Endodermal cell (in vitro differentiated cells): ENCODE data around the gene RBP4. TPM values are rescaled to one million over a fixed set of nuclear protein-coding genes. Genes with fewer than 3 reads are reported as not detected.

ENCODE experiments used
- DNase-seq: peaks from one replicate; pipeline ENCODE4 v3.0.0-alpha.2; 2017
- H3K27ac ChIP-seq: 2 replicates; pipeline ENCODE4 v1.5.1; 2013; ENCODE audit warnings: mild to moderate bottlenecking, low read depth, low read length, moderate library complexity
- H3K27me3 ChIP-seq: 2 replicates; pipeline ENCODE4 v1.6.1; 2013; ENCODE audit warnings: mild to moderate bottlenecking, low read length, moderate library complexity; ENCODE audit not compliant: insufficient read depth, control insufficient read depth, poor library complexity, severe bottlenecking
- H3K36me3 ChIP-seq: 2 replicates; pipeline ENCODE4 v1.7.0; 2013; ENCODE audit warnings: mild to moderate bottlenecking, low read length, moderate library complexity; ENCODE audit not compliant: control insufficient read depth, insufficient read depth
- H3K4me1 ChIP-seq: one replicate; pipeline ENCODE4 v1.7.0; 2013; ENCODE audit warnings: low read length; ENCODE audit not compliant: control insufficient read depth, insufficient read depth
- H3K4me3 ChIP-seq: 2 replicates; pipeline ENCODE4 v1.5.1; 2013; ENCODE audit warnings: mild to moderate bottlenecking, low read length, moderate library complexity
- H3K9ac ChIP-seq: 2 replicates; pipeline ENCODE4 v1.6.1; 2013; ENCODE audit warnings: mild to moderate bottlenecking, low read length, moderate library complexity; ENCODE audit not compliant: poor library complexity, severe bottlenecking; ENCODE audit errors: extremely low read depth
- H3K9me3 ChIP-seq: 2 replicates; pipeline ENCODE4 v1.6.1; 2013; ENCODE audit warnings: mild to moderate bottlenecking, low read length, moderate library complexity; ENCODE audit not compliant: control insufficient read depth
- H3K27ac Mint-ChIP-seq: 2 replicates; pipeline ENCODE4 v1.8.0; 2020; ENCODE audit warnings: mixed read lengths
- H3K27me3 Mint-ChIP-seq: 2 replicates; pipeline ENCODE4 v1.8.0; 2021; ENCODE audit warnings: mild to moderate bottlenecking, mixed read lengths; ENCODE audit not compliant: insufficient read depth
- H3K36me3 Mint-ChIP-seq: 2 replicates; pipeline ENCODE4 v1.8.0; 2020; ENCODE audit warnings: low read depth, mixed read lengths
- H3K4me1 Mint-ChIP-seq: 2 replicates; pipeline ENCODE4 v1.8.0; 2020; ENCODE audit warnings: mixed read lengths
- H3K4me3 Mint-ChIP-seq: 2 replicates; pipeline ENCODE4 v1.8.0; 2020; ENCODE audit warnings: mild to moderate bottlenecking, moderate library complexity, mixed read lengths
- H3K9me3 Mint-ChIP-seq: 2 replicates; pipeline ENCODE4 v1.8.0; 2020; ENCODE audit warnings: mild to moderate bottlenecking, mixed read lengths
- WGBS, 2 experiments: methylation state at CpG; one replicate each; pipeline versions ENCODE4 v1.1.5 to v1.1.7; 2013; ENCODE audit warnings: missing lambda C conversion rate in 2 of 2, mixed read lengths in 1 of 2; ENCODE audit not compliant: insufficient coverage in 1 of 2, insufficient read length in 1 of 2; 5-methylcytosine and 5-hydroxymethylcytosine counted together
- total RNA-seq, 2 donors: library from RNA; stranded (reverse); fragmentation: NEBNext Ultra II Directional in 1 of 2; extraction: Animal tissue kit (Norgen Biotek cat#: 25700) in 1 of 2; gene quantifications; 2 replicates in 1 of 2; 3 replicates in 1 of 2; pipeline ENCODE4 v1.2.1, GENCODE V29; 2021
- TF ChIP-seq, protein P1 (sequence below): fragments of 200-600 bp; sonication (generic); conservative IDR thresholded peaks from 2 replicates; pipeline ENCODE4 v1.5.0; 2021; ENCODE audit warnings: antibody characterized with exemption, mild to moderate bottlenecking

Gene RBP4
- total RNA-seq, 2 donors from 2014 or later = 0.82 to 0.86 TPM

DNA sequence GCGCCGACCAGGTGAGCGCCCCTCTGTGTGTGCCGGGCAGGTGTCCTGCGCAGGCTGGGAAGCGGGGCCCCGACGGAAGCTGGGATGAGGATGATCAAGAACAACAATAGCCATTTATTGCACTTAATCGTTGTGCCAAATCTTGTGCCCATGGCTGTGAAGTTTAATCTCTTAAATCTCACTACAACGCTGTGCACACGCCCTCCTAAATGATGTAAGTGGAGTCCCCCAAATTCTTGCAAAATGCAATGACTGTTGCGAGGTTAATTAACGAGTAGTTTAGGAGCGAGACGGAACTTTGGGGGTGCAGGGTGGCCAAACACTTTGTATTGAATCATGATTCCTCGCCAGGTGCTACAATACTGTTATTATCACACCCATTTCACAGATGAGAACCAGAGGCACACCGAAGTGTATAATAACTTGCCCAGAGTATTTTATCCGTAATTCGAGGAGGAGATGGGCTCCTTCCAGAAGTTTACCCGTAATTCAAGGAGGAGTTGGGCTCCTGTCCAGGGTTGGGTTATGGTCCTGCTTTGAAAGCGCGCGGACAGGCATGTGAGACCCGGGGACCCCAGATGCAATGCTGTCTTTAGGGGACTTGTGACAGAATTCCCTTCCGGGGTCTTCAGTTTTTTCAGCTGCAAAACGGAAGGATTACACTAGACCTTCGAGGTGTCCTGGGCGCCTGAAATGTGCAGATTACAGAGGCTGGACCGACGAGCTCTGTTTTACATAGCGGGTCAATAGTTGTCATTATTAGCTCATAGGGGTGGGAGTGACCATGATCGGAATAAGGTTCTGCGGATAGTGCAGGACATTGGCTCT, 33.5 kb downstream of the RBP4 start:
- no peaks in the 10 kb centered on the region for H3K9me3 ChIP-seq
- H3K27ac ChIP-seq = no peak overlapping the region
- TF ChIP-seq, protein P1, sequence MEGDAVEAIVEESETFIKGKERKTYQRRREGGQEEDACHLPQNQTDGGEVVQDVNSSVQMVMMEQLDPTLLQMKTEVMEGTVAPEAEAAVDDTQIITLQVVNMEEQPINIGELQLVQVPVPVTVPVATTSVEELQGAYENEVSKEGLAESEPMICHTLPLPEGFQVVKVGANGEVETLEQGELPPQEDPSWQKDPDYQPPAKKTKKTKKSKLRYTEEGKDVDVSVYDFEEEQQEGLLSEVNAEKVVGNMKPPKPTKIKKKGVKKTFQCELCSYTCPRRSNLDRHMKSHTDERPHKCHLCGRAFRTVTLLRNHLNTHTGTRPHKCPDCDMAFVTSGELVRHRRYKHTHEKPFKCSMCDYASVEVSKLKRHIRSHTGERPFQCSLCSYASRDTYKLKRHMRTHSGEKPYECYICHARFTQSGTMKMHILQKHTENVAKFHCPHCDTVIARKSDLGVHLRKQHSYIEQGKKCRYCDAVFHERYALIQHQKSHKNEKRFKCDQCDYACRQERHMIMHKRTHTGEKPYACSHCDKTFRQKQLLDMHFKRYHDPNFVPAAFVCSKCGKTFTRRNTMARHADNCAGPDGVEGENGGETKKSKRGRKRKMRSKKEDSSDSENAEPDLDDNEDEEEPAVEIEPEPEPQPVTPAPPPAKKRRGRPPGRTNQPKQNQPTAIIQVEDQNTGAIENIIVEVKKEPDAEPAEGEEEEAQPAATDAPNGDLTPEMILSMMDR = no peak
- Mint-ChIP-seq H3K4me3 (peak overlapping the region; percentile 58), H3K9me3 (no peaks in the 10 kb centered on the region), H3K27me3 (peaks cover 88% of the 10 kb centered on the region), H3K36me3 (no peaks in the 10 kb centered on the region), H3K4me1 (peaks cover 21% of the 10 kb centered on the region), H3K27ac (no peak overlapping the region)
- H3K27me3 ChIP-seq = peaks cover 76% of the 10 kb centered on the region
- WGBS, 2 experiments = 30 to 44% methylated on average over 18 to 33 of the region's 33 CpGs
- no peak for DNase-seq
- H3K36me3 ChIP-seq = no peaks in the 10 kb centered on the region
- peak overlapping the region; percentile 71 for H3K4me3 ChIP-seq
- no peak overlapping the region for H3K9ac ChIP-seq
- no peaks in the 10 kb centered on the region for H3K4me1 ChIP-seq

DNA sequence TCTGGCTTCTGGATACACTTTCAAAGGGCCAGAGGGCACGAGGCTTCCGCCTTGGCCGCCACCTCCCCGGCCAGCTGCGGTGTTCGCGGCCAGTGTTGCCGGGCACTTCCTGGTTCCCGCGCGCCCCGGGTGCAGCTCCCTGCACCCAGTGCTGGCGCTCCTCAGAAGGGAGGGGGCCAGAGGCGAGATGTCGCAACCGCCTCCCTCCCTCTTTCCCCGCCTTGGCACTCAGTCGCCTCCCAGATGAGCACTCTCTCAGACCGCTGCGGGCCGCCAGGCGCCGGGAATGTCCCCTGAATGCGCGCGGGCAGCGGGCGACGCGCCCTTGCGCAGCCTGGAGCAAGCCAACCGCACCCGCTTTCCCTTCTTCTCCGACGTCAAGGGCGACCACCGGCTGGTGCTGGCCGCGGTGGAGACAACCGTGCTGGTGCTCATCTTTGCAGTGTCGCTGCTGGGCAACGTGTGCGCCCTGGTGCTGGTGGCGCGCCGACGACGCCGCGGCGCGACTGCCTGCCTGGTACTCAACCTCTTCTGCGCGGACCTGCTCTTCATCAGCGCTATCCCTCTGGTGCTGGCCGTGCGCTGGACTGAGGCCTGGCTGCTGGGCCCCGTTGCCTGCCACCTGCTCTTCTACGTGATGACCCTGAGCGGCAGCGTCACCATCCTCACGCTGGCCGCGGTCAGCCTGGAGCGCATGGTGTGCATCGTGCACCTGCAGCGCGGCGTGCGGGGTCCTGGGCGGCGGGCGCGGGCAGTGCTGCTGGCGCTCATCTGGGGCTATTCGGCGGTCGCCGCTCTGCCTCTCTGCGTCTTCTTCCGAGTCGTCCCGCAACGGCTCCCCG, 34.4 kb downstream of the RBP4 start, which contains the start of gene FFAR4:
FFAR4 (plus strand) TSS at position 231 of the 842 bp plus-strand sequence; CDS start at position 287, 56 bp downstream.
- 0 to 2% methylated on average over 16 to 85 of the region's 85 CpGs for WGBS, 2 experiments
- Mint-ChIP-seq H3K4me3 (peak within 1 kb of the TSS; percentile 58), H3K36me3 (no peaks in the 10 kb centered on the region), H3K9me3 (no peaks in the 10 kb centered on the region), H3K4me1 (peaks cover 20% of the 10 kb centered on the region), H3K27me3 (peaks cover 88% of the 10 kb centered on the region), H3K27ac (no peak within 1 kb of the TSS)
- Histone ChIP-seq H3K9me3 (no peaks in the 10 kb centered on the region), H3K36me3 (no peaks in the 10 kb centered on the region), H3K4me3 (peak within 1 kb of the TSS; percentile 71), H3K4me1 (no peaks in the 10 kb centered on the region), H3K9ac (no peak within 1 kb of the TSS), H3K27ac (no peak within 1 kb of the TSS), H3K27me3 (peaks cover 84% of the 10 kb centered on the region)
- peak; percentile 82 for DNase-seq
- TF ChIP-seq, protein P1 = no peak

DNA sequence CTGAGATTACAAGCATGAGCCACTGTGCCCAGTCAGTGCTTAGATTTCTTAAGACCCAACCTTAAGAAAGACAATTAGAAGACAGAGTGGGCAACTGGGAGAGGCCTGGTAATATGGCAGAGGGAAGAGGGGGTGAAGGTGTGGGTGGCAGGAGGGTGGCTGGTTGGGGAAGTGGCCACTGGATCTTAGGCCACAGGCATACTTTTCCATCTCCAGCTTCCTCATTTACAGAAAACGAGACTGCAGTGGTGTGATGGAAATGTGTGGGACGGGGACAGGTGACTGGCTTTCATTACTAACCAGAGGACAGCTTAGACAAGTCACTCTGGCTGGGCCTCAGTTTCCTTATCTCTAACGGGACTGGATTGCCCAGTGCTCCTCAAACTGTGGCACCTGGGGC, 35.6 kb downstream of the RBP4 start:
- H3K27me3 Mint-ChIP-seq = peaks cover 77% of the 10 kb centered on the region

More for the DNA sequence above, 35.6 kb downstream of the RBP4 start:
- Mint-ChIP-seq H3K4me1 (peaks cover 8% of the 10 kb centered on the region), H3K4me3 (no peak overlapping the region), H3K9me3 (no peaks in the 10 kb centered on the region), H3K36me3 (no peaks in the 10 kb centered on the region), H3K27ac (no peak overlapping the region)
- TF ChIP-seq, protein P1 = no peak
- no peak overlapping the region for H3K4me3 ChIP-seq
- no peak overlapping the region for H3K27ac ChIP-seq
- H3K9me3 ChIP-seq = no peaks in the 10 kb centered on the region
- DNase-seq = no peak
- H3K27me3 ChIP-seq = peaks cover 85% of the 10 kb centered on the region
- WGBS, 2 experiments = 94 to 100% methylated on average over 1 to 3 of the region's 3 CpGs
- H3K9ac ChIP-seq = no peak overlapping the region
- no peaks in the 10 kb centered on the region for H3K4me1 ChIP-seq
- no peaks in the 10 kb centered on the region for H3K36me3 ChIP-seq
